ENCODE data around the gene MYCBP2.
A peak's percentile ranks its signal among the peaks of the same experiment; 100 is the strongest.
"Not testable (repeated sequence)": the region's sequence is repeated elsewhere in the genome, so short reads cannot be mapped to it uniquely, and the experiment has no call there.

Gene MYCBP2

DNA sequence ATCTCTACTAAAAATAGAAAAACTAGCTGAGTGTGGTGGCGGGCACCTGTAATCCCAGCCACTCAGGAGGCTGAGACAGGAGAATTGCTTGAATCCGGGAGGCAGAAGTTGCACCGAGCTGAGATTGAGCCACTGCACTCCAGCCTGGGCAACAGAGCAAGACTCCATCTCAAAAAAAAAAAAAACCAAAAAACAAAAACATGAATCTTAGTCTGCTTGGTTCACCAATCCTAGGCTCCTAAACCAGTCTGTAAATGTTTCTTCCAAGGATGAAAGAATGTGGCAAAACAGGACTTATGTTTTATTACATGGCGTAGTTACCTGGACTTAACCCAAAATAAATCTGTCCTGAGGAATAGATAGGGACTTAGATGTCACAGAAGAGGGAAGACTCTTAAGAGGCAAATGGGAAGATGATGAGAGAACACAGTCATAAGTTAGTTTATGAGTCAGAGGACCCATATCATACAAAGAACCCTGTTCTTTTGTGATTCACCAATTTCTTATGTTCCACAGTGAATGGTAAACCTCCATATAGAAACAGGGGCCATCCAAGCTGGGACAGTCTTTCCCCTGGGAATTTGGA, 293.1 kb downstream of the MYCBP2 start:
- DNase-seq (ENCODE audit: low read depth), result no peak

DNA sequence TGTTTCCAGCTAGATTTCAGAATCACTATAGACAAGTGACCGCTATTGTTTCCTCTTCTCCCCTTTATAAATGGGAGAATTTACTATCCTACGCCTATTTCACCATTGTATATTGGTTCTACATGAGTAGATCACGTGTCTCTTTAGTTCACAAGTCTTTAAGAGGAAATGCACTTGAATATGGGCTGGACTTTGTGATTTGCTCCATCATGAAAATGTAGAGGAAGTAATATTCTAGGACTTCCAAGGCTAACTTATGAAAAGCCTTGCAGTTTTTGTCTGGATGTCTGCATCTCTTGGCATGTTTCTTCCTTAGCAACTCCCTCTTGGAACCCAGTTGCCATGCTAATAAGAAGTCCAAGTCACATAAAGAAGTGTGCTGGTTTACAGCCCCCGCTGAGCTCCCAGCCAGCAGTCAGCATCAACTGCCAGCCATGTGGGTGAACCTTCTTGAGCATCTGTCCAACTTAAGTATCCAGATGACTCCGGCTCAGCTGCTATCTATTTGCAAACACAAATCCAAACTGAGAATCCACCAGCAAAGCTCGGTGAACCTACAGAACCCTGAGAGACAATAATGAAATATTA, 295.1 kb downstream of the MYCBP2 start:
- DNase-seq (ENCODE audit: low read depth), result no peak

DNA sequence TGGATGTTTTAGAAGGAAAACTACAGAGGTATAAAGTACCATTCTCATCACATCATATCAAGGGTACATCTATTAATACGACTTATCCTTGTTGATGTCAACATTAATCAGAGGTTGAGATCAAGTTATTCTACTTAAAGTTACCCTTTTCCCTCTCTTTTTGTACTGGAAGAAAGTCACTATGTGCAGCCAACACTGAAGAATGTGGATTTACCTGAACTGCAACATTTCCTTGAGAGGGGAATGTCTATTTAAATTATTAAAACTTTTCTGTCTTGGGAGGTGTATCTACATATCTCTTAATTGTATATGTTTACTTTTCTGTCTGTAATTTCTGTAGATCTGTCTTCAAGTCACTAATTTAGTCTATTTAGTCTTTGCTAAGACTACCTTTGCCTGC, 297.5 kb downstream of the MYCBP2 start:
- DNase-seq (ENCODE audit: low read depth), result no peak

DNA sequence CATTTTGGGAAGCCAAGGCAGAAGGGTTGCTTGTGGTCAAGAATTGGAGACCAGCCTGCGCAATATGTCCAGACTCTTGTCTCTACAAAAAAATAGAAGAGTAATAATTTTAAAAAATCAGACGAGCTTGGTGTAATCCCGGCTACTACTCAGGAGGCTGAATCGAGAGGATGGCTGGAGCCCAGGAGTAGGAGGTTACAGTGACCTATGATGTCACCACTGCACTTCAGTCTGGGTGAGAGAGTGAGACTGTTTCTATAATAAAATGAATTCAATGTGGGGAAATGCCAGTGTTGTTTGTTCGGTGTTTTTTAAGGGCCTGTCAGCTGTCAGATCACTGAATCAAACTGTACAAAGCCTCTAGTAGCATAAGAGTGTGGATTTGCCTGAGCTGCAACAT, 298.7 kb downstream of the MYCBP2 start:
- no peak for DNase-seq (ENCODE audit: low read depth)

DNA sequence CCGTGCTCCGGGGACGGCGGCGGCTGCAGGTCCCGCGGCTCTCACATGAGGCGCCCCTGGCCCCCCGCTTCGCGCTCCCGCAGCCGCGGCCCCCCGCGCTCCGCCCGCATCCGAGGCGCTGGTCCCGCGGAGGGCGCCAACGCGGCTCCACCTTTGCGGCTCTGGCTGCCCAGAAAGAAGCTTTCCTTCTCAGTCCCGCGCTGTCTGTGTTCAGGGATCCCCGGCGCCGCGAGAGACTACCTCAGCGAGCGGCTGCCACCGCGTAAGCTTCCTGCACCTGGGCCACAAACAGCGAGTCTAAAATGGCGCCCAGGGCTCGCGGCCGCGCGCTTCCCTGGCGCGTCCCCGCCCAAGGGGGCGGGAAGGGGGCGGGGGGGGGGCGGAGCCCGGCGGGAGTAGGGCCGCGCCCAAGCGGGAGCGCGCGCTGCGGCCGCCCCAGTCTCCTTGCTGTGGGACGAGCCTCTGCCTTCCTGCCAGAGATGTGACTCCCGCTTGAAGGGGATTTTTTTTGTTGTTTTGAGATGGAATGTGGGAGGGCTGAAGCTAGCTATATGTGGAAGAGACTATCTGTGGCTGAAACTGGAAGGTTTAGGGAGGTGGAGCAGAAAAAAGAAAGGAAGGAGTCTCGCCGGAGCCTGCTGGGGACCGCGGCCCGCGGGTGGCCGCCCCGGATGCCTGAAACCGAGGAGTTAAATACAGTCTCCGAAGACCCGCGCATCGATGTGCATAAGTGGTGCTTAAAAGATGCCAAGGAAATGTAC, 299.9 kb downstream of the MYCBP2 start, which contains the start of gene FBXL3:
TSS of gene FBXL3 (minus strand) at position 299 of the 761 bp plus-strand sequence. CDS start 5,299 bp downstream, outside the sequence.
- DNase-seq (ENCODE audit: low read depth), result peak; percentile 84

DNA sequence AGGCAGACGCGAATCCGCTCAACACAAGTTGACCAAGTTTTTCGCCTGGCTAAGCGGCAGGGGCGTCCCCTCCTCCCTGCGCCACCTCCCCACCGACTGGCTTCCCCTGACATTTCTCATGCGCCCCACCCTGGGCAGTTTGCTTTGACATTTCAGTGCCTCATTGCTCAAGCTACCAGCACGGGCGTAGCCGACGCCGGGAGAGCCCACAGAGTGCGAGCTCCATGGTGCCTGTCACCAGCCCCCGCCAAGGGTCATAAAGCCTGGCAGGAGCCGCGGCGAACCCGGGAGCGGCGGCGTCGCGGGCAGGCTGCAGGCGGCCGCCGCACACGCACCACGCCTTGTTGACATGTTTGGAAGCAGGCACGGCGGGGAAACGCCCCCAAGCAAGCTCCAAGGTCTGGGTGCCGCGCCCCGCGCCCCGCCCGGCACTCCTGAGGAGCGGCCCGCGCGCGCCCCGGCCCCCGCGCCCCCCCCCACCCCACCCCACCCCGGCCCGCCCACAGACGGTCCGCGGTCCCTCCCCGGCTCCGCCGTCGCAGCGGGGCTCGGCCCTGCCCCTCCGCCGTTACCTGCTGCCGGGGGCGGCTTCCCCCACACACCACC, 300.5 kb downstream of the MYCBP2 start:
- DNase-seq (ENCODE audit: low read depth), result peak; percentile 61

DNA sequence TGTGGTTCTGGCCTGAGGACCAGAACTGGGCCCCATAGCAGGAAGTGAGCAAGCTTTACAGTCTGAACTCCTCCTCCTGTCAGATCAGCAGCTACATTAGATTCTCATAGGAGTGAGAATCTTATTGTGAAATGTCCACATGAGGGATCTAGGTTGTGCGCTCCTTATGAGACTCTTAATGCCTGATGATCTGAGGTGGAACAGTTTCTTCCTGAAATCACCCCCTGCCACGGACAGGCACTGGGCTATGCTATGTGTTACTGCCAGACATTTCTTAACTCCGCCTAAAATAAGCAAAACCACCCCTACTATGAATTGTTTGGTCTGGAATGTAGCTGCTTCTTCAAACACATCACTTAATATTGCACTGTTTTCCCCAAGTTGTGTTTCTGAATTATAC, 304.6 kb downstream of the MYCBP2 start:
- DNase-seq (ENCODE audit: low read depth), result peak; percentile 96

DNA sequence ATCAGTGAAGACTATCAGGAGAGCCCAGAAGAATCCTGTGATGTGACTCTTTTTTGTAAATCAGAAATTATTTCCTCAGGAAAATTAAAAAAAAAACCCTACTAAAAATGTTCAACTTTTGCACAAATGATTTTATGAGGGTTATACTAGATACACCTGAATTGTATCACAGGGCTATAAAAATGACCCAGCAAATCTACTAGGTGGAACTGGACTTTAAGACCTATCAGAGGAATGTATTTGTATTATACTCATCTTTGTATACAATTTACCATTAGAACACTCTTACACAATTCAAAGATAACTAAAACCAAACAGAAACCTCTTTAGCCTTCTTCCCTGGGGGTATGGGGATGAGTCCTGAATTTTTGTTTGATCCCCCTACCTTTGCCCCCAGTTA, 307.1 kb downstream of the MYCBP2 start:
- DNase-seq (ENCODE audit: low read depth), result no peak

DNA sequence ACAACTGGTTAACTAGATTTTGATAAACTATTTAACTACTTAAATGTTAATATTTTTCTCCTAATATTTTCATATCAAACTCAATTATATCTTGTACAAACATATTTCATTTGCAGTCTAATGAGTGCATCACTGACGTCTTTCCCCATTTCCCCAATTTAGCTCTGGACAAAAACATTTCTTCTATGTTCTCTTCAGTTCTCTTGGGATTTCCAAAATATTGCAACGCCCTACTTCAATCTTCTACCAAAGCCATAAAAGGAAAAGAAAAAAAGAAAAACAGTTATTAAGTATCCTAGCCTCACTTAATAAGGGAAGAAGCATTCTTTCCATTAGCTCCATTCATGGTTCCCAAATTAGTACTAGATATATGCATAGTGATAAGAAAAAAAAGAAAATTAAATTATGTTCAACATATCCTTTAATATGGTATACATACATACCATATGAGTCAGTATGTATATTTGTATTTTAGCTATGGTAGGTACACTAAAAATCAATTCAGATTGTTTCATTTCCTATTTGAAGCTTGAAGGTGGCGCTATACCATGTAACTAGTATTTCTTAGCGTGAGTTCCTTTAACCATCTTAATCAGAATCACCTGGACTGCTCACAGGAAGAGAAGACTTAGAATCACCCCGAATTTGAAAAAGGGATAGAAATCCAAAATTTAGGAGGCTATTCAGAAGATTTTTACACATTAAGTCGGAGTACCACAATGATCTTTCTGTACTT, 309.8 kb downstream of the MYCBP2 start:
- DNase-seq (ENCODE audit: low read depth), result no peak

DNA sequence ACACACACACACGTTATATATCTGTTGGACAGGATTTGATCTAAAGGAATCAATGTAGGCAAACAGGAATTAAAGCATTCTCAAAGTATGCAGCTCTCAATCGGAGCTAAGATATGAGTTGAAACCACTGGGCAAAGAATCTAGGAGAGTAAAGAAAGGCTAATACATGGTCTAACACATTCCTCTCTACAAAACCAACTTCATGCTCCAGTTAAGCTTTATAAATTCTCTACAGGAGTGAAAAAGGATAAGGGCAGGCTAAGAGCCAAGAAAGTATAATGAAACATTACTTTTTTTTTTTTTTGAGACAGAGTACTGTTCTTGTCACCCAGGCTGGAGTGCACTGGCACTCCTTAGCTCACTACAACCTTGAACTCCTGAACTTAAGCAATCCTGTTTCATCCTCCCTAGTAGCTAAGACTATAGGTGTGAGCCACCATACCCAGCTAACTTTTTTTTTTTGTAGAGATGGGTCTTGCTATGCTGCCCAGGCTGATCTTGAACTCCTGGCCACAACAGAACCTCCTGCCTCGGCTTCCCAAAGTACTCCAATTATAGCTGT, 310.6 kb downstream of the MYCBP2 start:
- no peak for DNase-seq (ENCODE audit: low read depth)

DNA sequence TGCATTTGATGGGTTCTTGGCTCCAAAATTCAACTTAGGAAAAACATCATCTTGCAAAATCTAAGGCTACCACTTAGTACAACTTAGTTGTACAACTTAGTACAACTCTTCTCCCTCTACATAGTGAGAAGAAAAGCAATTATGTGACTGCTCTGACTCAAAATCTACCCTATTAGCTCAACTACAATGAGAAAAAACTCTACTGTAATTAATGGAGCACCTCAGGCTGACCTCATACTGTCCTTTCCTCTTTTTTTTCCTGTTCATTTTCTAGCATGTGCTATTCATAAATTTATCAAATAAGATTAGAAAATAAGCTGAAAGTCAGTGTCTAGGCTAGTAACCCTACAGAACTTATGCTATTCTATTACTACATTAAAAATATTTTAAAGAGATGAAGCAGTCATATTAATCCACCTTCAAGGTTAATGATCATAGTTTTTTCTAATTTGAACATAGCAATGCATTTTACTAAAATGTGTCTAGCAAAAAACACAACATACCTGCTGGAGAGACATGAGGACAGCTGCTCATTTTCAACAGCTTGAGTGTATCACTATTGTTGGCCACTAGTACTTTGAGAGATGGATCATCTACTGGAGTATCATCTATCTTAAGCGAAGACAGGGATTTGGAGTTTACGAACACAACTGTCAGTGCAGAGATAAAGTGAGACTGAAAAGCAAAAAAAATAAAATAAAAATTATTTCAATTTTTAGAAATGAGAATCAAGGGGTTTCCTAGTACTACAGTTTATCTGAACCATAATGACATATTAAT, 311.8 kb downstream of the MYCBP2 start:
- no peak for DNase-seq (ENCODE audit: low read depth)

DNA sequence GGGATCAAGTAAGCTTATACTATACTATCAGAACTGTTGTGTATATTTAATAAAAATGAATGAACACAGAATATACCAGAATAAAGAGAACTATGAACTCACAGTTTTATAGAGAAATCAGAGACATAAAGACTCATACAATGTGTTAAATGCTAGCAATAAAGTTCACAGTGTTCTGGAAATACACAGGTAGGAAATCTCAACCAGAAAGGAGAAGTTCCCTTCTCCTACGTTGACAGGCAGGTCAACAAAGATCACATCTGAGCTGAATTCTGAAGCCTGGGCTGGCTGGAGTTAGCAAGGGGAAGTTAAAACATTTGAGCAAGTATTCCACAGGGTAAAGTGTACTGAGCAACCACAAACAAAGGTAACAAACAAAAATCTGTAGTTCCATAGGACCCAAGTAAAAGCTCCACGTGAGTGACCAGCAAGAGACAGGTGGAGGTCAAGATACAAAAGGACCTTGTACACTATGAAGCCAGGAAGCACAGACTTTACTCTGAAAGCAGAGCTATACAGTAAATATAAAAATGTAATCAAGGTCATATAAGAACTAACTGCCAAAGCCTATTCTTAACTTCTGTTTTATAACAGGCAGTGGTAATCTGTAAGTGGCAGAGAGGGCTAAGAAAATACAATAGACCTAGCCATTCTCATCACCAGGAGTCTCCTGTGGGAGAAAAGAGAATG, 312.9 kb downstream of the MYCBP2 start:
- DNase-seq (ENCODE audit: low read depth), result no peak

DNA sequence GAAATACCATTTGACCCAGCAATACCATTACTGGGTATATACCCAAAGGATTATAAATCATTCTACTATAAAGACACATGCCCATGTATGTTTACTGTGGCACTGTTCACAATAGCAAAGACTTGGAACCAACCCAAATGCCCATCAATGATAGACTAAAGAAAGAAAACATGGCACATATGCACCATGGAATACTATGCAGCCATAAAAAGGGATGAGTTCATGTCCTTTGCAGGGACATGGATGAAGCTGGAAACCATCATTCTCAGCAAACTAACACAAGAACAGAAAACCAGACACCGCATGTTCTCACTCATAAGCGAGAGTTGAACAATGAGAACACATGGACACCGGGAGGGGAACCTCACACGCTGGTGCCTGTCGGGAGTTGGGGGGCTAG, 317.2 kb downstream of the MYCBP2 start:
- DNase-seq (ENCODE audit: low read depth), result not testable (repeated sequence)

DNA sequence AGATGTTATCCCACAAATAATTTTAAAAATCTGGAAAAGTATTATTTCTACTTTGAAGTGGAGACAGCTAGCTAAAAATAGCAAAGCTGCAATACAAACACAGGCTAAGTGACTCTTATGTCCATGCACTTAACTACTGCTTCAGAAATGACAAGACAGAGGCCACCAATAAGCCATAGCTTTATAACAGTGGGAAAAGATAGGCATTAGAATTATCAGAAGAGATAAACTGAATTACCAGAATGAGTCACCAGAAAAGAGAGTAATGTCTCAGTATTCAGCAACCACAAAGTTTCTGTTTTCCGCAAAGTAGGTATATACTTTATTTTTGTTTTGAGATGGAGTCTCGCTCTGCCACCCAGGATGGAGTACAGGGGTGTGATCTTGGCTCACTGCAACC, 317.9 kb downstream of the MYCBP2 start:
- DNase-seq (ENCODE audit: low read depth), result peak; percentile 43

DNA sequence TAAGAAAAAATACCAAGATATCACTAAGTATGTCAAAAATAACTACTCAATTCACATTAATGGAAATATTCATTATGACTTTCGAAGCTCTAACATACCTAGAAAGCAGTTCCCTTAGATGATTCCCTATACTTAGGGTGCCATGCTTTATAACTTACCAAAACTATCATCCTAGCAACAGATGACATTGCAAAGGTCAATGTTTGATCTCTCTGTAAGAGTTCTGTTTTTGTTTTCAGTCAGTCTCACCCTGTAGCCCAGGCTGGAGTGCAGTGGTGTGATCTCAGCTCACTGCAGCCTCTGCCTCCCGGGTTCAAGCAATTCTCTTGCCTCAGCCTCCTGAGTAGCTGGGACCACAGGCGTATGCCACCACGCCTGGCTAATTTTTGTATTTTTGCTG, 318.6 kb downstream of the MYCBP2 start:
- DNase-seq (ENCODE audit: low read depth), result not testable (repeated sequence)

DNA sequence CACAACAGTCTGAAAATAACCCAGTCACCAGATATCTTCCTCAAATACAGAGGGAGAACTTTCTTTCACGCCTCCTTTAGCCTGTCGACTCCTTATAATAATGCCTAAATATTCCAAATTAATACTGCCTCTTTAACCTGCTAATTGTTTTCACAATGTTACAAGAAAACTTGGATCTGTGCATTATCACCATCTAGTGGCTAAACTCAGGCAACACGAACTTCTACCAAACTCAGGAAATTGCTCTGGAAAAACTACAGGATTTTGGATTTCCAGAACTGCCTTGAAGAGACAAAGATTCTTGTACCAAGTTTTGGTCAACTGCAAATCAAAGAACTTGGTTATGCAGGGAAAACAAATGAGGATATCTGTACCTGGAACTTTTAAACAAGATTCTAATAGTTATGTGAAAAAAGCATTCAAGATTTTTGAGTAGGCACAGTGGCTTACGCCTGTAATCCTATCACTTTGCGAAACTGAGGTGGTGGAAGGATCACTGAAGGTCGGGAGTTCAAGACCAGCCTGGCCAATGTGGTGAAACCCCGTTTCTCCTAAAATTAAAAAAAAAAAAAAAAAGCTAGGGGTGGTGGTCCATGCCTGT, 324.2 kb downstream of the MYCBP2 start:
- peak; percentile 44 for DNase-seq (ENCODE audit: low read depth)

DNA sequence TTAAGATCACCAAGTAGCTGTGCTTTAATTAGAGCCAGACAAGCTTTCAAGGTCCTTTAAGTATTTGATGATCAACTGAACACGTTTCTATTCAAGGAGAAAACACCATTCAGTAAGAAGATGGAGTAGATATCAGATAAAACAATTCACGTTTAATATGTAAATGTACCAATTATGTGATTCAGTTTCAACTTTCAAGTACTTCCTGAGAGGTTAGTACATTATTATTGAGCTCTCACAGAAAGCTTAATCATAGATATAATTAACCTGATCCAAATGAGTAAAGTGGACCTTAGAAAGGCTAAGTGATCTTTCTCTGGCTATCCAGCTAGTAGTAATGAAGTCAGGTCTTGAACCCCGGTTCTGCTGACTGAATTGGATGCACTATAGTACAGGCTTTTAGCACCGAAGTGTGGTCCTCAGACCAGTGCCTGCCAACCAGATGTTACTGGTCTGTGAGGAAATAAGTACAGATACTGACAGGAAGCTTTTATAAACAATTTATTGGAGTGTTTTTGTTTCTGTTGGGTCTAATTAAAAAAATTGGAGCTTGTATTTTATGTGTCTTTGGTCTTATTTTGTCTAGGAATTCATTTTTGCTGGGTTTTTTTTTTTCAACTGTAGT, 324.8 kb downstream of the MYCBP2 start:
- DNase-seq (ENCODE audit: low read depth), result no peak

DNA sequence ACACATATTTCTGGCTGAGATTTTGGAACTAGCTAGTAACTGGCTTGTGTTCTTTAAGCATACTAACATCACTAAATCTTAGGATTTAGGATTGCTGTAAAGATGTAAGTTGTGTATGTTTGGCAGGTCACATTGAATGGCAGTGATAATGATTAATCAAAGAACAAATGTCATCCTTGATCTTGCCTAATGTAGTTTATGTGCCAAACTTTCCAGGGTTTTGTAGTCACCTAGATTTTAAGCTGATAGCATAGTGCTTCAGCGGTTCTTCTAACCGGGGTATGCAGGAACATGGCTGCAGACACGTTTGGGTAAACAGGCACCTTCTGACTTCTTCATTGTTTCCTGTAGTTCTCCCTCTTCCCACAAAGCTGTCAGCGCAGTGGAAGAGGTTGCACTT, 325.4 kb downstream of the MYCBP2 start:
- no peak for DNase-seq (ENCODE audit: low read depth)

DNA sequence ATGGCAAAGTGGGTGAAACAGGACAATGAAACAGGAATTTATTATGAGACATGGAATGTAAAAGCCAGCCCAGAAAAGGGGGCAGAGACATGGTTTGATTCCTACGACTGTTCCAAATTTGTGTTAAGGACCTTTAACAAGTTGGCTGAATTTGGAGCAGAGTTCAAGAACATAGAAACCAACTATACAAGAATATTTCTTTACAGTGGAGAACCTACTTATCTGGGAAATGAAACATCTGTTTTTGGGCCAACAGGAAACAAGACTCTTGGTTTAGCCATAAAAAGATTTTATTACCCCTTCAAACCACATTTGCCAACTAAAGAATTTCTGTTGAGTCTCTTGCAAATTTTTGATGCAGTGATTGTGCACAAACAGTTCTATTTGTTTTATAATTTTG, 326.4 kb downstream of the MYCBP2 start:
- DNase-seq (ENCODE audit: low read depth), result no peak
